GM12878 (cell line): Measurements from ENCODE around the gene SLC43A1. TPM values are rescaled to one million over a fixed set of nuclear protein-coding genes. Genes with fewer than 3 reads are reported as not detected.

Source experiments
- ATAC-seq: fragments of 200-7000 bp; cut with Tn5 transposase; 3 replicates; pipeline ENCODE4 v1.9.1; 2020; ENCODE audit warnings: mild to moderate bottlenecking, moderate library complexity
- BruUV-seq: library from RNA; stranded (reverse); fragments of 400-500 nt; replicated peaks from 2 replicates; lab custom pipeline; 2021; lab: Mats Ljungman, UMichigan
- CTCF ChIA-PET: fragments of 300-600 bp; sonication (Branson Sonifier 250); formaldehyde crosslinking; extraction: SDS; loops from one replicate; lab custom pipeline; 2021; ENCODE audit warnings: inconsistent platforms; lab: Yijun Ruan, JAX
- POLR2A ChIA-PET: fragments of 350-600 bp; formaldehyde crosslinking; extraction: SDS; loops from one replicate; lab custom pipeline; 2021; ENCODE audit warnings: inconsistent platforms; lab: Charles Lee
- RAD21 ChIA-PET: fragments of 300-600 bp; sonication (Branson Sonifier 250); formaldehyde crosslinking; loops from one replicate; lab custom pipeline; 2023; ENCODE audit warnings: antibody characterized with exemption; ENCODE audit not compliant: unreplicated experiment; lab: Charles Lee
- SMC1A ChIA-PET: fragments of 300-600 bp; sonication (Branson Sonifier 250); formaldehyde crosslinking; loops from one replicate; lab custom pipeline; 2023; ENCODE audit not compliant: unreplicated experiment, uncharacterized antibody; lab: Charles Lee
- DNase-seq: peaks from one replicate; pipeline ENCODE4 v3.0.0-alpha.2; 2011; ENCODE audit warnings: low read depth, low spot score
- FAIRE-seq: peaks from 3 replicates; lab custom pipeline; 2011; peaks lifted over from hg19 to GRCh38; lab: Jason Lieb, UNC
- H2AFZ ChIP-seq: 2 replicates; pipeline ENCODE4 v1.6.0; 2011; ENCODE audit warnings: low read depth, low read length, control low read depth; ENCODE audit not compliant: control insufficient read depth
- H3K27ac ChIP-seq: 2 replicates; pipeline ENCODE4 v1.5.1; 2011; ENCODE audit warnings: control low read depth; ENCODE audit not compliant: control insufficient read depth, insufficient read depth
- H3K27me3 ChIP-seq, 2 experiments: replicated peaks in 1 of 2; 2 replicates each; pipeline versions ENCODE4 v1.6.0 to v1.6.1; 2011; ENCODE audit warnings: low read length in 1 of 2; ENCODE audit not compliant: control insufficient read depth in 2 of 2, insufficient read depth in 2 of 2
- H3K36me3 ChIP-seq, 2 experiments: 2 replicates each; pipeline ENCODE4 v1.5.1; 2011; ENCODE audit warnings: low read length in 1 of 2; ENCODE audit not compliant: control insufficient read depth in 2 of 2, insufficient read depth in 2 of 2
- H3K4me1 ChIP-seq: 2 replicates; pipeline ENCODE4 v1.6.1; 2011; ENCODE audit warnings: mild to moderate bottlenecking, low read length, moderate library complexity, mixed read lengths; ENCODE audit not compliant: control insufficient read depth, insufficient read depth
- H3K4me2 ChIP-seq: 2 replicates; pipeline ENCODE4 v1.6.0; 2011; ENCODE audit warnings: control low read depth; ENCODE audit not compliant: control insufficient read depth, insufficient read depth
- H3K4me3 ChIP-seq: fragments of 200-600 bp; sonication (generic); 2 replicates; pipeline ENCODE4 v1.5.1; 2016
- H3K79me2 ChIP-seq: 2 replicates; pipeline ENCODE4 v1.6.0; 2011; ENCODE audit warnings: low read length; ENCODE audit not compliant: control insufficient read depth, insufficient read depth
- H3K9ac ChIP-seq: 2 replicates; pipeline ENCODE4 v1.8.0; 2011; ENCODE audit warnings: low read length, control low read depth, mixed read lengths; ENCODE audit not compliant: control insufficient read depth, insufficient read depth
- H3K9me3 ChIP-seq: replicated peaks from 3 replicates; pipeline ENCODE4 v1.5.1; 2011; ENCODE audit warnings: mild to moderate bottlenecking, low read length; ENCODE audit not compliant: control insufficient read depth, insufficient read depth
- H4K20me1 ChIP-seq: 2 replicates; pipeline ENCODE4 v1.6.0; 2011; ENCODE audit not compliant: control insufficient read depth, insufficient read depth
- EGR1 ChIP-seq, 2 experiments: IDR thresholded peaks; 1 replicate in 1 of 2; 2 replicates in 1 of 2; pipeline ENCODE4 v1.6.1; 2011 to 2012; ENCODE audit warnings: low read depth in 2 of 2, low read length in 2 of 2, borderline replicate concordance in 1 of 2, mild to moderate bottlenecking in 1 of 2, moderate library complexity in 1 of 2
- HDAC6 ChIP-seq: fragments of 200-600 bp; sonication (generic); IDR thresholded peaks from one replicate; pipeline ENCODE4 v1.8.0; 2017; ENCODE audit warnings: antibody characterized with exemption; ENCODE audit not compliant: unreplicated experiment
- IKZF1 ChIP-seq: fragments of 450-650 bp; conservative IDR thresholded peaks from 2 replicates; pipeline ENCODE4 v1.6.1; 2017; ENCODE audit warnings: antibody characterized with exemption, mild to moderate bottlenecking
- MEF2B ChIP-seq: fragments of 450-650 bp; IDR thresholded peaks from 2 replicates; pipeline ENCODE4 v1.6.1; 2018; ENCODE audit warnings: mild to moderate bottlenecking, moderate library complexity; ENCODE audit not compliant: partially characterized antibody, poor library complexity, severe bottlenecking
- MTA3 ChIP-seq: IDR thresholded peaks from 2 replicates; pipeline ENCODE4 v1.6.1; 2012; ENCODE audit warnings: low read length, inconsistent platforms, borderline replicate concordance
- NR2F1 ChIP-seq: fragments of 450-650 bp; conservative IDR thresholded peaks from 2 replicates; pipeline ENCODE4 v1.6.1; 2017; ENCODE audit warnings: mild to moderate bottlenecking
- PAX5 ChIP-seq: IDR thresholded peaks from 2 replicates; pipeline ENCODE4 v1.6.1; 2011; ENCODE audit warnings: low read depth, low read length, borderline replicate concordance
- RBBP5 ChIP-seq: fragments of 200-600 bp; sonication (generic); conservative IDR thresholded peaks from 2 replicates; pipeline ENCODE4 v1.6.1; 2016
- REST ChIP-seq: IDR thresholded peaks from 2 replicates; pipeline ENCODE4 v1.6.1; 2012; ENCODE audit warnings: mild to moderate bottlenecking, low read depth, low read length
- SPI1 ChIP-seq: IDR thresholded peaks from 2 replicates; pipeline ENCODE4 v1.6.1; 2011; ENCODE audit warnings: low read depth, mild to moderate bottlenecking, low read length, moderate library complexity, borderline replicate concordance; ENCODE audit not compliant: insufficient read depth
- WGBS: methylation state at CpG from one replicate; pipeline ENCODE4 v1.1.6; 2016; ENCODE audit warnings: low lambda C conversion rate; ENCODE audit not compliant: insufficient replicate concordance, insufficient coverage; ENCODE audit errors: missing lambda C conversion rate; 5-methylcytosine and 5-hydroxymethylcytosine counted together
- in situ Hi-C: fragments of 300-500 bp; cut with MboI; formaldehyde crosslinking; loops from 9 replicates; pipeline ENCODE4 v1.14.3; 2018; ENCODE audit warnings: mixed read lengths
- intact Hi-C: fragments of 100-400 bp; cut with micrococcal nuclease; formaldehyde crosslinking; loops from one replicate; pipeline ENCODE4 v1.14.2; 2022; ENCODE audit not compliant: unreplicated experiment
- polyA plus RNA-seq, 11 experiments: library from polyadenylated mRNA; depleted of rRNA in 4 of 11; unstranded in 6 of 11; stranded (reverse) in 5 of 11; fragments of >200 nt; fragmentation: Nextera tagmentation in 4 of 11; fragmentation: Illumina TruSeq in 1 of 11; extraction: Ambion mirVana in 4 of 11; extraction: Trizol in 1 of 11; gene quantifications; 1 replicate in 1 of 11; 2 replicates in 10 of 11; pipeline versions ENCODE4 v1.2.1 to v1.2.3, GENCODE V29; 2011 to 2016; ENCODE audit warnings: inconsistent platforms in 2 of 11, missing spikeins in 2 of 11, low read depth in 1 of 11
- small RNA-seq: library from RNA; depleted of rRNA; stranded (forward); fragments of <200 nt; gene quantifications from one replicate; pipeline ENCODE3, GENCODE V24; 2014
- total RNA-seq, 4 experiments: library from RNA; depleted of rRNA in 3 of 4; stranded (reverse); fragments of >200 nt in 3 of 4; fragmentation: Illumina TruSeq in 1 of 4; extraction: Trizol in 1 of 4; gene quantifications; 2 replicates each; pipeline versions ENCODE4 v1.2.1 to v1.2.3, GENCODE V29; 2013 to 2021

SLC43A1 gene
- total and polyA plus RNA-seq, 10 of the 15 experiments (the other 5 are each of a cell fraction or from before 2014, with no cell fraction given), result 1.0 to 17.8 (median 12.6) TPM

- POLR2A ChIA-PET, result interaction anchor here (0.7 to 1.0 kb wide), 3 partner anchors 9 to 110 kb away, joined by 3 read pairs; no protein-coding TSS in a partner anchor
- H3K27me3 ChIP-seq, result no peaks in the 10 kb centered on the region
- ATAC-seq (no peak), DNase-seq (no peak), FAIRE-seq (no peak)
- H3K4me3 ChIP-seq, result no peak overlapping the region
- SMC1A ChIA-PET, result interaction anchor here (1.1 kb wide), 2 partner anchors 16 to 92 kb away, joined by 3 read pairs; no protein-coding TSS in a partner anchor
- no peak overlapping the region for H3K27ac ChIP-seq
- no TSS peak for BruUV-seq
- H3K36me3 ChIP-seq, result no peaks in the 10 kb centered on the region
- H3K4me1 ChIP-seq, result peaks cover 6% of the 10 kb centered on the region
- in situ Hi-C loops, result no loop called here
- intact Hi-C loops, result no loop called here
- 57% methylated on average over 15 of the region's 15 CpGs for WGBS
- H3K9ac ChIP-seq, result no peak overlapping the region
- no peaks in the 10 kb centered on the region for H3K9me3 ChIP-seq
- H3K4me2 ChIP-seq, result no peak overlapping the region
- TF ChIP-seq EGR1 (IDR thresholded peaks at IDR 0.05; ENCODE audit: borderline replicate concordance in 1 of 2, low read depth in 2 of 2, low read length in 2 of 2), result no peak
- TF ChIP-seq PAX5, result no peak
- TF ChIP-seq MEF2B, result no peak
- no peak for TF ChIP-seq SPI1
- TF ChIP-seq MTA3, result no peak
- no peak for TF ChIP-seq REST
- TF ChIP-seq IKZF1, result no peak
- no peak for TF ChIP-seq RBBP5
- no peak for TF ChIP-seq HDAC6
- no peak for TF ChIP-seq NR2F1
- no peaks in the 10 kb centered on the region for H3K79me2 ChIP-seq
- H2AFZ ChIP-seq, result no peak overlapping the region
- H4K20me1 ChIP-seq, result no peaks in the 10 kb centered on the region
- RAD21 ChIA-PET, result no interaction called here
- CTCF ChIA-PET, result interaction anchor here (1.3 to 6.4 kb wide), 2 partner anchors 22 to 92 kb away, joined by 3 to 40 read pairs; no protein-coding TSS in a partner anchor
Measured at GRCh38 chr11:57434640-57435546, 80.6 kb downstream of the SLC43A1 start.

Small RNA genes lying within 50 kb of the gene (small RNA-seq; reads per million reads assigned to genes)
- gene RN7SL605P (not detected), gene RNA5SP341 (not detected)

Other genes starting within 250 kb of the SLC43A1 start
Only the 7 nearest of the 19 such genes appear.
- gene PRG2, start 125.1 kb downstream of the SLC43A1 start, total RNA-seq (2014; rRNA removed), result 0.68 TPM in 1 of 2 replicates, not detected in the other
- gene PRG2, start 125.1 kb downstream of the SLC43A1 start, total RNA-seq (2014; rRNA removed; fragmentation: Illumina TruSeq; extraction: Trizol), result 0.41 TPM in 1 of 2 replicates, not detected in the other
- 1.7 and 2.0 TPM in 2 replicates for gene PRG2, start 125.1 kb downstream of the SLC43A1 start, total RNA-seq (2021)
- gene PRG2, start 125.1 kb downstream of the SLC43A1 start, polyA plus RNA-seq (2011; rRNA removed), result 0.23 and 0.43 TPM in 2 replicates
- gene PRG2, start 125.1 kb downstream of the SLC43A1 start, polyA plus RNA-seq (2014; fragmentation: Illumina TruSeq; extraction: Trizol), result 0.10 TPM in 1 of 2 replicates, not detected in the other
- gene PRG2, start 125.1 kb downstream of the SLC43A1 start, polyA plus RNA-seq (2014; fragmentation: Nextera tagmentation; extraction: Ambion mirVana), result 1 to 10 TPM in 1 of 2 experiments, under 1 TPM in 1; 0.88 to 1.0 TPM
- gene PRG2, start 125.1 kb downstream of the SLC43A1 start, polyA plus RNA-seq (2014; rRNA removed), result 0.25 and 0.40 TPM in 2 replicates
- gene PRG2, start 125.1 kb downstream of the SLC43A1 start, polyA plus RNA-seq (2016; fragmentation: Nextera tagmentation; extraction: Ambion mirVana), result under 1 TPM in 1 of 2 experiments, not detected in 1; 0.19 TPM
- 104 and 112 TPM in 2 replicates for gene SLC43A3, start 88.6 kb downstream of the SLC43A1 start, total RNA-seq (2014; rRNA removed)
- 79.7 and 80.2 TPM in 2 replicates for gene SLC43A3, start 88.6 kb downstream of the SLC43A1 start, total RNA-seq (2014; rRNA removed; fragmentation: Illumina TruSeq; extraction: Trizol)
- 147 and 158 TPM in 2 replicates for gene SLC43A3, start 88.6 kb downstream of the SLC43A1 start, total RNA-seq (2021)
- 129 and 237 TPM in 2 replicates for gene SLC43A3, start 88.6 kb downstream of the SLC43A1 start, polyA plus RNA-seq (2011; rRNA removed)
- gene SLC43A3, start 88.6 kb downstream of the SLC43A1 start, polyA plus RNA-seq (2014; fragmentation: Illumina TruSeq; extraction: Trizol), result 153 and 168 TPM in 2 replicates
- gene SLC43A3, start 88.6 kb downstream of the SLC43A1 start, polyA plus RNA-seq (2014; fragmentation: Nextera tagmentation; extraction: Ambion mirVana), result 10 to 100 TPM; 37.5 to 79.9 TPM
- gene SLC43A3, start 88.6 kb downstream of the SLC43A1 start, polyA plus RNA-seq (2014; rRNA removed), result 107 and 111 TPM in 2 replicates
- 100 to 1,000 TPM; 189 to 200 TPM for gene SLC43A3, start 88.6 kb downstream of the SLC43A1 start, polyA plus RNA-seq (2016; fragmentation: Nextera tagmentation; extraction: Ambion mirVana)
- gene RTN4RL2, start 55.2 kb downstream of the SLC43A1 start, total RNA-seq (2014; rRNA removed), result 0.33 and 0.34 TPM in 2 replicates
- not detected in 2 replicates for gene RTN4RL2, start 55.2 kb downstream of the SLC43A1 start, total RNA-seq (2014; rRNA removed; fragmentation: Illumina TruSeq; extraction: Trizol)
- gene RTN4RL2, start 55.2 kb downstream of the SLC43A1 start, total RNA-seq (2021), result 1.0 and 1.1 TPM in 2 replicates
- gene RTN4RL2, start 55.2 kb downstream of the SLC43A1 start, polyA plus RNA-seq (2011; rRNA removed), result not detected in 2 replicates
- gene RTN4RL2, start 55.2 kb downstream of the SLC43A1 start, polyA plus RNA-seq (2014; fragmentation: Illumina TruSeq; extraction: Trizol), result not detected in 2 replicates
- gene RTN4RL2, start 55.2 kb downstream of the SLC43A1 start, polyA plus RNA-seq (2014; fragmentation: Nextera tagmentation; extraction: Ambion mirVana), result under 1 TPM in 1 of 2 experiments, not detected in 1; 0.14 TPM
- 0.58 and 0.88 TPM in 2 replicates for gene RTN4RL2, start 55.2 kb downstream of the SLC43A1 start, polyA plus RNA-seq (2014; rRNA removed)
- under 1 TPM; 0.48 to 0.55 TPM for gene RTN4RL2, start 55.2 kb downstream of the SLC43A1 start, polyA plus RNA-seq (2016; fragmentation: Nextera tagmentation; extraction: Ambion mirVana)
- gene TIMM10, start 15.1 kb upstream of the SLC43A1 start, total RNA-seq (2014; rRNA removed), result 178 and 187 TPM in 2 replicates
- gene TIMM10, start 15.1 kb upstream of the SLC43A1 start, total RNA-seq (2014; rRNA removed; fragmentation: Illumina TruSeq; extraction: Trizol), result 139 and 148 TPM in 2 replicates
- 192 and 195 TPM in 2 replicates for gene TIMM10, start 15.1 kb upstream of the SLC43A1 start, total RNA-seq (2021)
- gene TIMM10, start 15.1 kb upstream of the SLC43A1 start, polyA plus RNA-seq (2011; rRNA removed), result 161 and 208 TPM in 2 replicates
- 181 and 204 TPM in 2 replicates for gene TIMM10, start 15.1 kb upstream of the SLC43A1 start, polyA plus RNA-seq (2014; fragmentation: Illumina TruSeq; extraction: Trizol)
- 100 to 1,000 TPM; 770 to 898 TPM for gene TIMM10, start 15.1 kb upstream of the SLC43A1 start, polyA plus RNA-seq (2014; fragmentation: Nextera tagmentation; extraction: Ambion mirVana)
- 204 and 247 TPM in 2 replicates for gene TIMM10, start 15.1 kb upstream of the SLC43A1 start, polyA plus RNA-seq (2014; rRNA removed)
- 100 to 1,000 TPM; 272 to 362 TPM for gene TIMM10, start 15.1 kb upstream of the SLC43A1 start, polyA plus RNA-seq (2016; fragmentation: Nextera tagmentation; extraction: Ambion mirVana)
- gene SMTNL1, start 21.9 kb upstream of the SLC43A1 start, total RNA-seq (2014; rRNA removed), result not detected in 2 replicates
- not detected in 2 replicates for gene SMTNL1, start 21.9 kb upstream of the SLC43A1 start, total RNA-seq (2014; rRNA removed; fragmentation: Illumina TruSeq; extraction: Trizol)
- not detected in 2 replicates for gene SMTNL1, start 21.9 kb upstream of the SLC43A1 start, total RNA-seq (2021)
- gene SMTNL1, start 21.9 kb upstream of the SLC43A1 start, polyA plus RNA-seq (2011; rRNA removed), result not detected in 2 replicates
- not detected in 2 replicates for gene SMTNL1, start 21.9 kb upstream of the SLC43A1 start, polyA plus RNA-seq (2014; fragmentation: Illumina TruSeq; extraction: Trizol)
- gene SMTNL1, start 21.9 kb upstream of the SLC43A1 start, polyA plus RNA-seq (2014; fragmentation: Nextera tagmentation; extraction: Ambion mirVana), result under 1 TPM in 1 of 2 experiments, not detected in 1; 0.06 TPM
- gene SMTNL1, start 21.9 kb upstream of the SLC43A1 start, polyA plus RNA-seq (2014; rRNA removed), result not detected in 2 replicates
- under 1 TPM; 0.10 to 0.17 TPM for gene SMTNL1, start 21.9 kb upstream of the SLC43A1 start, polyA plus RNA-seq (2016; fragmentation: Nextera tagmentation; extraction: Ambion mirVana)
- gene UBE2L6, start 52.0 kb upstream of the SLC43A1 start, total RNA-seq (2014; rRNA removed), result 143 and 146 TPM in 2 replicates
- 114 and 115 TPM in 2 replicates for gene UBE2L6, start 52.0 kb upstream of the SLC43A1 start, total RNA-seq (2014; rRNA removed; fragmentation: Illumina TruSeq; extraction: Trizol)
- gene UBE2L6, start 52.0 kb upstream of the SLC43A1 start, total RNA-seq (2021), result 128 and 142 TPM in 2 replicates
- 142 and 211 TPM in 2 replicates for gene UBE2L6, start 52.0 kb upstream of the SLC43A1 start, polyA plus RNA-seq (2011; rRNA removed)
- 166 and 179 TPM in 2 replicates for gene UBE2L6, start 52.0 kb upstream of the SLC43A1 start, polyA plus RNA-seq (2014; fragmentation: Illumina TruSeq; extraction: Trizol)
- gene UBE2L6, start 52.0 kb upstream of the SLC43A1 start, polyA plus RNA-seq (2014; fragmentation: Nextera tagmentation; extraction: Ambion mirVana), result 100 to 1,000 TPM; 262 to 295 TPM
- gene UBE2L6, start 52.0 kb upstream of the SLC43A1 start, polyA plus RNA-seq (2014; rRNA removed), result 161 and 177 TPM in 2 replicates
- gene UBE2L6, start 52.0 kb upstream of the SLC43A1 start, polyA plus RNA-seq (2016; fragmentation: Nextera tagmentation; extraction: Ambion mirVana), result 100 to 1,000 TPM; 156 to 170 TPM
- not detected in 2 replicates for gene SERPING1, start 82.0 kb upstream of the SLC43A1 start, total RNA-seq (2014; rRNA removed)
- gene SERPING1, start 82.0 kb upstream of the SLC43A1 start, total RNA-seq (2014; rRNA removed; fragmentation: Illumina TruSeq; extraction: Trizol), result not detected in 2 replicates
- gene SERPING1, start 82.0 kb upstream of the SLC43A1 start, total RNA-seq (2021), result 1.3 and 1.4 TPM in 2 replicates
- not detected in 2 replicates for gene SERPING1, start 82.0 kb upstream of the SLC43A1 start, polyA plus RNA-seq (2011; rRNA removed)
- not detected in 2 replicates for gene SERPING1, start 82.0 kb upstream of the SLC43A1 start, polyA plus RNA-seq (2014; fragmentation: Illumina TruSeq; extraction: Trizol)
- gene SERPING1, start 82.0 kb upstream of the SLC43A1 start, polyA plus RNA-seq (2014; fragmentation: Nextera tagmentation; extraction: Ambion mirVana), result not detected
- gene SERPING1, start 82.0 kb upstream of the SLC43A1 start, polyA plus RNA-seq (2014; rRNA removed), result not detected in 2 replicates
- gene SERPING1, start 82.0 kb upstream of the SLC43A1 start, polyA plus RNA-seq (2016; fragmentation: Nextera tagmentation; extraction: Ambion mirVana), result under 1 TPM in 1 of 2 experiments, not detected in 1; 0.24 TPM